Subcutaneous abdominal adipose tissue (tissue), 5 donors: ENCODE measurements around the gene REEP1.

Experiments used
- H3K27ac ChIP-seq: one replicate; pipeline ENCODE4 v1.7.0; 2013; ENCODE audit warnings: low read depth, mild to moderate bottlenecking, inconsistent platforms, low read length, moderate library complexity
- H3K27me3 ChIP-seq, 5 donors: one replicate each; pipeline ENCODE4 v1.7.0; 2013; ENCODE audit warnings: low read length in 5 of 5, inconsistent platforms in 1 of 5; ENCODE audit not compliant: control insufficient read depth in 5 of 5, insufficient read depth in 4 of 5
- H3K36me3 ChIP-seq, 5 donors: one replicate each; pipeline ENCODE4 v1.7.0; 2013; ENCODE audit warnings: low read length in 5 of 5; ENCODE audit not compliant: control insufficient read depth in 5 of 5, insufficient read depth in 5 of 5
- H3K4me1 ChIP-seq, 5 donors: one replicate each; pipeline ENCODE4 v1.7.0; 2013; ENCODE audit warnings: low read length in 5 of 5, mild to moderate bottlenecking in 3 of 5, moderate library complexity in 1 of 5; ENCODE audit not compliant: control insufficient read depth in 5 of 5, insufficient read depth in 5 of 5
- H3K4me3 ChIP-seq, 5 donors: one replicate each; pipeline ENCODE4 v1.7.0; 2013; ENCODE audit warnings: low read length in 5 of 5, low read depth in 1 of 5
- H3K9ac ChIP-seq, 5 donors: one replicate each; pipeline ENCODE4 v1.7.0; 2013; ENCODE audit warnings: low read length in 5 of 5, mild to moderate bottlenecking in 4 of 5, moderate library complexity in 3 of 5
- H3K9me3 ChIP-seq, 5 donors: one replicate each; pipeline ENCODE4 v1.7.0; 2013; ENCODE audit warnings: low read length in 5 of 5; ENCODE audit not compliant: control insufficient read depth in 5 of 5
- donor health status: healthy.
- donor health status: healthy.
- donor health status: healthy.
- donor health status: healthy.
- donor health status: healthy.

Gene REEP1

DNA sequence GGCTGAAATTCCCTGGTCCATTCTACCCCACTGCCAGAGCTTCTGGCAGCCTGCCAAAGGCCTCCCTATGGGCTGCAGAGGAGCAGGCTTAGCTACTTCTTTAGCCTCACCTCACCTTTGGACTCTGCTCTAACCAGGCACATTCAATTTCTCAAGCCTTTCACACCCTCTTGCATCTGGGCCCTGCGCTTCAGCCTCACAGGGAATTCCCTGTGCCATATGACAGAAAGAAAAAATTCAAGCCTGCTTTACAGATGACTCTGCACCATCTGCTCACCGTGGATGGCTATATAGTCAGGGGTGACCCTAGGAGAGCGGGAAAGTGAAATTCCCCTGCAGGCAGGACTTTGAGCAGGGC, 62.5 kb downstream of the REEP1 start:
- Histone ChIP-seq H3K27ac (no peak overlapping the region), H3K9ac (no peak overlapping the region)

DNA sequence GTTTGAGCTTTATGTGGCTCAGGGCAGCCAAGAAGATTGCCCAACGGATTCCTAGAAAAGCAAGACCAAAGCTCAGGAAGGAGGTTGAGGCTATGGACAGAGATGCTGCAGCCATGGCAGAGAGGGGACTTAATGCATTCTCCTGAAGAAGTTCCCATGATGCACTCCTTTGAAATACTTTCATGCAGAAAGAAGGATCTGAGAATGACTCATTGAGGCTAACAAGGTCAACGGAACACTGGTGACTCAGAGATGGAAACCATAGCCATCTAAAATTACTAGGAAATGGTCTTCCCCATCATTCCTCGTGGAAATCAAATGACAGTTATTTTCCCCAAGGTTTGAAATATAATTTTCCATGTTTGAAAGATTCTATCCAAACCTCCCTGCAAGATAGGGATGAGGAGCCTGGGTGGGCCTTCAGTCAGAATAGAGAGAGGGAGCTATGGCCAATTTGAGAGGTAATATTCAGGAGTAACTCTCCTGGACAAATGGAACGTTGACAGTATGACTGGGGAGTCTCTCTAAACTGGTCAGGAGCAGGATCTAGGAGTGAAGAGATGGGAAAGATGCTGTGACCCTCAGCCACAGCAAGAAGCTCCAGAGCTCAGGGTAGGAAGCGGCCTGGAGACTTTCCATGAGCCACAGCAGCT, 63.0 kb downstream of the REEP1 start:
- Histone ChIP-seq H3K36me3 (no peaks in the 10 kb centered on the region), H3K27me3 (no peaks in the 10 kb centered on the region), H3K4me1 (no peaks in the 10 kb centered on the region), H3K9ac (no peak overlapping the region), H3K4me3 (no peak overlapping the region), H3K27ac (no peak overlapping the region), H3K9me3 (peaks cover 0 to 13% (median 11%) of the 10 kb centered on the region in 5 donors)

More for the DNA sequence above, 62.5 kb downstream of the REEP1 start:
- H3K27me3 ChIP-seq, result no peaks in the 10 kb centered on the region
- no peak overlapping the region for H3K4me3 ChIP-seq
- H3K9me3 ChIP-seq, result peaks cover 0 to 13% (median 11%) of the 10 kb centered on the region in 5 donors
- H3K4me1 ChIP-seq, result peaks cover 0 to 4% (median 0%) of the 10 kb centered on the region in 5 donors
- H3K36me3 ChIP-seq, result no peaks in the 10 kb centered on the region

DNA sequence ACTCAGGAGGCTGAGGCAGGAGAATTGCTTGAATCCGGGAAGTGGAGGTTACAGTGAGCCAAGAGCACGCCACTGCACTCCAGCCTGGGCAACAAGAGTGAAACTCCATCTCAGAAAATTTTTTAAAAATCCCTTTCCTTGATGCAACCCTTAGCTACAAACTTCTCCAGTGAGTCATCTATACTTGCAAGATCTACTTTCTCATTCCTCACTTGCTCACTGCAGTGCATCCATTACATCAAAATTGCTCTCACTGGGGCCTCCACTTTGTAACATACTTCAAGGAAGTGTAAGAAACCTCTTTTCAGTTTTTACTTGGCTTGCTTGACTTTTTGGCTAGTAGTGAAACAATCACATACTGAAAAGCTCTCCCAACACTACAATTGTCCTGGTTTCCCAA, 65.3 kb downstream of the REEP1 start:
- H3K36me3 ChIP-seq, result no peaks in the 10 kb centered on the region
- H3K27ac ChIP-seq, result no peak overlapping the region
- H3K4me1 ChIP-seq, result no peaks in the 10 kb centered on the region
- no peaks in the 10 kb centered on the region for H3K27me3 ChIP-seq
- no peak overlapping the region for H3K9ac ChIP-seq
- H3K9me3 ChIP-seq, result peaks cover 2 to 13% (median 11%) of the 10 kb centered on the region in 5 donors
- H3K4me3 ChIP-seq, result no peak overlapping the region

DNA sequence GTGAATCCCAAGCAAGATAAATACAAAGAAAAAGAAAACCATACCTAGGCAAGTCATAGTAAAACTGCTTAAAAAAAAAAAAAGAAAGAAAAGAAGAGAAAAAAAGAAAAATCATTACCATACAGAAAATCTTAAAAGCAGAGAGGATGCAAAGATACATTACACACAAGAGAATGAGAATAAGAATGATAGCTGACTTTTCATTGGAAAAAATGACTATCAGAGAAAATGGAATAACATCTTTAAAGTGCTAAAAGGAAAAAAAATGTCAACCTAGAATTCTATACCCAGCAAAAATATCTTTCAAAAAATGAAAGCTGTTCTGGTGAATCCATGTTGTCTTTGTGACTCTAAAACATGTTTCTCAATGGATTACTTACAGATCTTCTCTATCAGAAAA, 66.2 kb downstream of the REEP1 start:
- H3K36me3 ChIP-seq, result no peaks in the 10 kb centered on the region
- no peak overlapping the region for H3K4me3 ChIP-seq
- H3K4me1 ChIP-seq, result no peaks in the 10 kb centered on the region
- no peaks in the 10 kb centered on the region for H3K27me3 ChIP-seq
- peaks cover 2 to 13% (median 11%) of the 10 kb centered on the region in 5 donors for H3K9me3 ChIP-seq
- no peak overlapping the region for H3K9ac ChIP-seq
- no peak overlapping the region for H3K27ac ChIP-seq

DNA sequence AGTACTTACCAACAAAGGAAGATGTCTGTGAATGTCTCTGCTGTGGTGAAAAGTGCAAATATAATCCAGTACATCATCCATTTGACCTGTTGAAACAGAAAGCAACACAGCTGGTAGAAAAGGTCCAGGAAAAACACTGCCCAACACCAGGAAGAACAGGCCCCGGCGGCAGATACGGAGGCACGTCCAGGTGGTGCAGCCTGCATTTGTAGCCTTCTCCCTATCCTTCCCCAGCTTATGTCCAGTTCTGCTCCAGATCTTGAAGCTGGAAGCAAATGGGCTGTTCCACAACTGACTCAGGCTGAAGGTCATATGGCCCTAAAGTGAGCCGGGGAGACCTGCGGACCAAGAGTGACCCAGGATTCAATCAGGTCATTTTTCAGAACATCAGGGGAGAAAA, 73.5 kb downstream of the REEP1 start:
- no peaks in the 10 kb centered on the region for H3K36me3 ChIP-seq
- H3K27ac ChIP-seq, result no peak overlapping the region
- H3K4me1 ChIP-seq, result no peaks in the 10 kb centered on the region
- no peaks in the 10 kb centered on the region for H3K9me3 ChIP-seq
- H3K27me3 ChIP-seq, result no peaks in the 10 kb centered on the region
- no peak overlapping the region for H3K9ac ChIP-seq
- no peak overlapping the region for H3K4me3 ChIP-seq

DNA sequence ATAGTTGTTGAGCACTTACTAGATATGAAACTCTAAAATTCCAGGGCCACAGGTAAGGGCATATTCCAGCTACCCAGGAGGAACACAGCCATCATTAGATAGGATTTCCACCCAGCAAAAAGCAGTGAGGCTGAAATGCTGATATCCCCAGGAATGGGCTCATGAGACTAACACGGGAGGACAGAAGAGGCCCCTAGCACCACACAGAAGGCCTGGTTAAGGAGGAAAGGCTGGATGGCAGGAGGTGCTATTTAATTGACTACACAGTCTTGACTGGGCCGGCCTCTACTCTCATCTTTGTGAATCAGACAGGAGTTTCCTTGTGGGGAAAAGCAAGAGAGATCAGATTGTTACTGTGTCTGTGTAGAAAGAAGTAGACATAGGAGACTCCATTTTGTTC, 76.4 kb downstream of the REEP1 start:
- Histone ChIP-seq H3K27ac (no peak overlapping the region), H3K4me1 (no peaks in the 10 kb centered on the region), H3K9ac (no peak overlapping the region), H3K4me3 (no peak overlapping the region), H3K36me3 (no peaks in the 10 kb centered on the region), H3K27me3 (peaks cover 0 to 4% (median 0%) of the 10 kb centered on the region in 5 donors), H3K9me3 (no peaks in the 10 kb centered on the region)

DNA sequence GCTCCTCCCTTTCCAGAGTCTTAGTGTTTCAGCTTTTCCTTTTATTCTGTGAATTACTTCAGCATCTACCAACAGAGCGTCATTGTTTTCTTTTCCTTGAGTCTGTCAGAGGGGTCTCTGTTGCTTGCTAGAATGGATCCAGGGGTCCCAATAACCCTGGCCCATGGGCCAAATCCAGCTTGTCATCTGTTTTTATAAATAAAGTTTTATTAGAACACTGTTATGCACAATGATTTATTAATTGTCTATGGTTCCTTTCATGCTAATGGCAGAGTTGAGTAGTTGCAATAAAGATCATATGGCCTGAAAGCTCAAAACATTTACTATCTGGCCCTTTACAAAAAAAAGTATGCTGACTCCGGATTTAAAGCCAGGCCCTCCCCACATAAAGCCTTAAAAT, 79.3 kb downstream of the REEP1 start:
- Histone ChIP-seq H3K9me3 (no peaks in the 10 kb centered on the region), H3K4me3 (no peak overlapping the region), H3K27ac (no peak overlapping the region), H3K36me3 (no peaks in the 10 kb centered on the region), H3K4me1 (peaks cover 0 to 22% (median 4%) of the 10 kb centered on the region in 5 donors), H3K27me3 (peaks cover 0 to 4% (median 0%) of the 10 kb centered on the region in 5 donors), H3K9ac (no peak overlapping the region)

DNA sequence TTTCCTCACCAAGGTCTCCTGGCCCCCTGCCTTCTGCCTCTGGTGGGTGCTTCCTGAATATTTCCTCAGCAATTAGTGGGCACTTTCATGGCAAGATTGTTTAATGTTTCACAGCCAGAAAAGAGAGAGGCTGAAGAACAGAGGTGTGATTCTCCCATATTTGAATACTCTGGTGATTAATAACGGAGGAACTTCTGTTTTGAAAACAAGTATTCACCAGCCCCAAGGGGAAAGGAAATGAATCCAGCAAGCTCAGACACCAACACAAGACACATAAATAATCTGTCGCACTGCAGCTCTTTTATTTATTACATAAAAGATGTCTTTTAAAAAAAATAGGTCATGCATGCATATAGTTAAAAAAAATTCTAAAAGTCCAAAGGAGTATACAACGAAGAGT, 80.4 kb downstream of the REEP1 start:
- Histone ChIP-seq H3K4me1 (peaks cover 0 to 26% (median 4%) of the 10 kb centered on the region in 5 donors), H3K9me3 (no peaks in the 10 kb centered on the region), H3K36me3 (no peaks in the 10 kb centered on the region), H3K27ac (no peak overlapping the region), H3K4me3 (no peak overlapping the region), H3K9ac (no peak overlapping the region), H3K27me3 (peaks cover 0 to 4% (median 0%) of the 10 kb centered on the region in 5 donors)

DNA sequence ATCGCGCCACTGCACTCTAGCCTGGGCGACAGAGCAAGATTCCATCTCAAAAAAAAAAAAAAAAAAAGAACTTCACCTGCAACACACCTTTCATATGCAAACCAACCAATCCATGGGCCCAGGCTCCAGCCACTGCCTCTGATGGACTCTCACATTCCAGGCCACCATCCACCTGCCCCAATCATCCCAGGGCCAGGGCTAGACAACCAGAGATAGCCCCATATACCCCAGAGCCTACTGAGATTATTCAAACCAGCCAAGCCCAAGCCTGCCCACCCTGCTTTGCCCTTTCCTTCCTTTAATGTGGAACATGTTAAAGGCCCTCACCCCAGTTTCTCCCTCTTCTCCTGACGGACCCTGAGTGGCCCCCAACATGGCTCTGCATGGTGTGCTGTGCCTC, 81.1 kb downstream of the REEP1 start:
- no peaks in the 10 kb centered on the region for H3K9me3 ChIP-seq
- H3K9ac ChIP-seq, result no peak overlapping the region
- H3K36me3 ChIP-seq, result no peaks in the 10 kb centered on the region
- H3K4me1 ChIP-seq, result peaks cover 0 to 31% (median 4%) of the 10 kb centered on the region in 5 donors
- H3K27me3 ChIP-seq, result peaks cover 0 to 8% (median 2%) of the 10 kb centered on the region in 5 donors
- no peak overlapping the region for H3K27ac ChIP-seq
- H3K4me3 ChIP-seq, result no peak overlapping the region

DNA sequence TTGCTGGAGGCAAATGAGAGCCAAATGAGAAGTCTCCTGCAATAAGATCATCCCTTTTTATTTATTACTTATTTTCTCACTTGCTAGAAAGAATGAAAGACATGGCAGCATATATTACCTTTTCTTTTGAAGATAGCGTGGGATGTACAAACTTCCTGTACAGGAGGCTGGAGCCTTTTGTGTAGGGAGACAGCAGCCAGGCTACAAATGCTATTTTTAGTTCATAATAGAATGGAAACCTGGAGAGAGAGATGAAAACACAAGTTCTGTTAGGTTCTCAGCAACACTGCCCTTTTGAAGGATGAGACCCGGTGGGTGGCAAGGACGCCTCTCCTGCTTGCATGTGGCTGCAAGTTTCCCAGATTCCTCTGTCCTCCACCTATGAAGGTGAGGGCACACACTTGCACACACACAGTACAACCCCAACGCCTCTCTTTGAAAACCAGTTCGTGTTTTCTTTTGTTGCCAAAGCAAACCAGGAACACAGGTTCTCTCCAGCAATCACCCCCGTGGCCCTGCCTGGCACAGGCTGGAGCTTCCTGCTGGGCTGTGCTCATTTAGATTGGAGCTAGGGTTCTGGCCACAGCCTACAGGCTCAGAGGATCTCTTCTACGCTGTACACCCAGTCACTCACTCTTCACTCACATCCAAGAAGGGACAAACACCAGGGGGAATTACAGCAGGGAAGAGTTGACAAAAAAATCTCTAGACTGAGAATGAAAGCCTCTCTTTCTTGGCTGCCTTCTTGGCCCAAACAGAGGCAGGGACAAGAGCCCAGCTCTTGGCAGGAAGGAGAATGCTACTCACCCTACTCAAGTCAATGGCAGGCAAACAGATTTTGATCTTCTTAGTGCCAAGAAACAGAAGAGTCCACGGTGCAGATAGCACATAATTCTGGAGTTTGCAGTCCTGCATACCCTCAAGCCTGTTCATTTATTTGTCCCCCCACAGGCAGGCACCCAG, 82.6 kb downstream of the REEP1 start:
- H3K4me3 ChIP-seq, result no peak overlapping the region
- no peak overlapping the region for H3K27ac ChIP-seq
- H3K9ac ChIP-seq, result no peak overlapping the region
- H3K36me3 ChIP-seq, result no peaks in the 10 kb centered on the region
- no peaks in the 10 kb centered on the region for H3K9me3 ChIP-seq
- peaks cover 0 to 31% (median 4%) of the 10 kb centered on the region in 5 donors for H3K4me1 ChIP-seq
- H3K27me3 ChIP-seq, result peaks cover 0 to 8% (median 2%) of the 10 kb centered on the region in 5 donors
